Measurements from ENCODE around the gene CYBA. TPM values are rescaled to one million over a fixed set of nuclear protein-coding genes. Genes with fewer than 3 reads are reported as not detected.

CYBA gene
- total and polyA plus RNA-seq, 7 experiments from 2014 or later: 240 to 537 (median 454) TPM

DNA sequence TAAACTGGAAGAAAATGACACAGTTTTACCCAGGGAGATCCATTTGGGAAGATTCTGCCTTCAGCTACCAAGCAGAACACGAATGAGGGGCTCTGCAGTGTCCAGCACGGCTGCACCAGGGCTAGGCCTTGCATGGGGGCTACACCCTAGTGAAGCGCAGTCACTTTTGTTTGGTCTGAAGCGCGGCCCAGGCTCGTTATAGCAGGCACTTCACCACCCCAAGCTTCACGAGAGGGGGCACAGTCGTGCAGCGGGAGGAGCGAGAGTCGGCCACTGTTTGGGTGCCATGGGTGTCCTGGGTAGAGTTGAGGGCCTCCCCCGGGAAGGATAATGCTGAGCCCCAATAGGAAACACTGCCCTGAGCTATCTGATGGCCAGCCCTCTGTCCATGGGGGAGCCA, 34.1 kb downstream of the CYBA start:
- Mint-ChIP-seq H3K36me3 (peaks cover 0 to 21% (median 12%) of the 10 kb centered on the region in 5 donors), H3K4me1 (peaks cover 9 to 38% (median 26%) of the 10 kb centered on the region in 7 donors)
- POLR2A ChIA-PET: interaction anchor here (0.6 kb wide), 1 partner anchor 16 kb away, joined by 3 read pairs; no protein-coding TSS in a partner anchor

DNA sequence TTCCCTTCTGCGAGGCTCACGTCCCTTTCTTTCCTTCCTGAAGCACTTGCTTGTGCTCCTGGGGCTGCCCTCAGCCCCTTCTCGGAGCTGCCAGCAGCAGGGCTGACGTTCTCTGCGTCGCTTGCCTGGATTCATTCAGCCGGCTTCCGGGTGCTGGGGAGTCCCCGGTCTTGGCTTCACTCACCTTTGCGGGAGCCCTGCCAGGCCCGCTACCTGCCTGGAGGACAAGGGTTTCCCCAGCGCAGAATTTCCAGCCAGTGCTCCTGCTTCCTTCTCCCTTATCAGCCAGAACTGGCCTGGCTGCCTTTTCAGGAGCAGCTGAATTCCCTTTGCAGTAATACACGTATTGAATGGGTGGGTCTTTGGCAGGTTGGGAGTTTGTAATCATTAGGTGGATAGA, 34.5 kb downstream of the CYBA start:
- H3K9me3 Mint-ChIP-seq: no peaks in the 10 kb centered on the region
- Histone ChIP-seq H3K4me1 (ENCODE audit: control insufficient read depth in 2 of 2, insufficient read depth in 2 of 2, low read length in 2 of 2) (peaks cover 0 to 25% of the 10 kb centered on the region in 2 donors), H3K36me3 (ENCODE audit: control insufficient read depth in 2 of 3, insufficient read depth in 3 of 3, low read length in 3 of 3) (peaks cover 0 to 80% (median 4%) of the 10 kb centered on the region in 3 experiments), H3K27ac (ENCODE audit: low read depth, low read length) (no peak overlapping the region), H3K27me3 (ENCODE audit: control insufficient read depth in 2 of 2, insufficient read depth in 2 of 2, low read length in 2 of 2) (no peaks in the 10 kb centered on the region), H3K4me3 (ENCODE audit: low read length) (no peak overlapping the region), H3K9me3 (ENCODE audit: control insufficient read depth in 2 of 3, low read length in 3 of 3) (no peaks in the 10 kb centered on the region)
- no peaks in the 10 kb centered on the region for H3K27me3 Mint-ChIP-seq
- ATAC-seq (no peak), DNase-seq (no peak)
- H3K4me3 Mint-ChIP-seq: no peak overlapping the region
- ChIA-PET POLR2A (interaction anchor here (0.6 kb wide), 1 partner anchor 17 kb away, joined by 3 read pairs; no protein-coding TSS in a partner anchor), CTCF (interaction anchor here (0.9 kb wide), 1 partner anchor 894 kb away, joined by 4 read pairs; no protein-coding TSS in a partner anchor)
- peak overlapping the region in 3 of 9 donors; percentile 32 to 70 (median 38) for H3K27ac Mint-ChIP-seq
- peaks cover 0 to 22% (median 12%) of the 10 kb centered on the region in 5 donors for H3K36me3 Mint-ChIP-seq
- H3K4me1 Mint-ChIP-seq: peaks cover 9 to 38% (median 26%) of the 10 kb centered on the region in 7 donors
- intact Hi-C loops (cut with micrococcal nuclease): no loop called here

More for the DNA sequence above, 34.1 kb downstream of the CYBA start:
- CTCF ChIA-PET: interaction anchor here (0.9 kb wide), 1 partner anchor 894 kb away, joined by 4 read pairs; no protein-coding TSS in a partner anchor
- intact Hi-C loops (cut with micrococcal nuclease): no loop called here
- H3K27ac ChIP-seq (ENCODE audit: low read depth, low read length): no peak overlapping the region
- H3K4me3 Mint-ChIP-seq: no peak overlapping the region
- no peaks in the 10 kb centered on the region for H3K9me3 Mint-ChIP-seq
- H3K4me1 ChIP-seq (ENCODE audit: control insufficient read depth in 2 of 2, insufficient read depth in 2 of 2, low read length in 2 of 2): peaks cover 0 to 29% of the 10 kb centered on the region in 2 donors
- H3K27me3 ChIP-seq (ENCODE audit: control insufficient read depth in 2 of 2, insufficient read depth in 2 of 2, low read length in 2 of 2): no peaks in the 10 kb centered on the region
- H3K36me3 ChIP-seq (ENCODE audit: control insufficient read depth in 2 of 3, insufficient read depth in 3 of 3, low read length in 3 of 3): peaks cover 0 to 79% (median 4%) of the 10 kb centered on the region in 3 experiments
- H3K4me3 ChIP-seq (ENCODE audit: low read length): no peak overlapping the region
- H3K27me3 Mint-ChIP-seq: no peaks in the 10 kb centered on the region
- H3K27ac Mint-ChIP-seq: peak overlapping the region in 5 of 9 donors; percentile 32 to 70 (median 38)
- no peaks in the 10 kb centered on the region for H3K9me3 ChIP-seq (ENCODE audit: control insufficient read depth in 2 of 3, low read length in 3 of 3)
- DNase-seq (no peak), ATAC-seq (no peak)

- H3K36me3 Mint-ChIP-seq: peaks cover 0 to 32% (median 16%) of the 10 kb centered on the region in 5 donors
- Histone ChIP-seq H3K27me3 (ENCODE audit: control insufficient read depth in 2 of 2, insufficient read depth in 2 of 2, low read length in 2 of 2) (no peaks in the 10 kb centered on the region), H3K36me3 (ENCODE audit: control insufficient read depth in 2 of 3, insufficient read depth in 3 of 3, low read length in 3 of 3) (peaks cover 2 to 92% (median 9%) of the 10 kb centered on the region in 3 experiments), H3K4me3 (ENCODE audit: low read length) (no peak overlapping the region), H3K9me3 (ENCODE audit: control insufficient read depth in 2 of 3, low read length in 3 of 3) (no peaks in the 10 kb centered on the region), H3K27ac (ENCODE audit: low read depth, low read length) (no peak overlapping the region), H3K4me1 (ENCODE audit: control insufficient read depth in 2 of 2, insufficient read depth in 2 of 2, low read length in 2 of 2) (peaks cover 0 to 12% of the 10 kb centered on the region in 2 donors)
- no peaks in the 10 kb centered on the region for H3K9me3 Mint-ChIP-seq
- H3K4me3 Mint-ChIP-seq: no peak overlapping the region
- intact Hi-C loops (cut with micrococcal nuclease): no loop called here
- peak overlapping the region in 2 of 9 donors; percentile 8 to 54 for H3K27ac Mint-ChIP-seq
- ATAC-seq: no peak
- no peaks in the 10 kb centered on the region for H3K27me3 Mint-ChIP-seq
- CTCF ChIA-PET: no interaction called here
- POLR2A ChIA-PET: no interaction called here
- peaks cover 9 to 35% (median 24%) of the 10 kb centered on the region in 7 donors for H3K4me1 Mint-ChIP-seq
- no peak for DNase-seq
Observed at GRCh38 chr16:88614818-88615580, 35.9 kb downstream of the CYBA start.

GRCh38 chr16:88613911-88614817, 36.7 kb downstream of the CYBA start:
- intact Hi-C loops (cut with micrococcal nuclease): no loop called here
- H3K4me3 Mint-ChIP-seq: no peak overlapping the region
- peaks cover 4 to 27% (median 19%) of the 10 kb centered on the region in 7 donors for H3K4me1 Mint-ChIP-seq
- H3K27me3 ChIP-seq (ENCODE audit: control insufficient read depth in 2 of 2, insufficient read depth in 2 of 2, low read length in 2 of 2): no peaks in the 10 kb centered on the region
- ATAC-seq (no peak), DNase-seq (no peak)
- ChIA-PET CTCF (no interaction called here), POLR2A (no interaction called here)
- no peak overlapping the region for H3K27ac ChIP-seq (ENCODE audit: low read depth, low read length)
- no peak overlapping the region for H3K4me3 ChIP-seq (ENCODE audit: low read length)
- peaks cover 0 to 6% of the 10 kb centered on the region in 2 donors for H3K4me1 ChIP-seq (ENCODE audit: control insufficient read depth in 2 of 2, insufficient read depth in 2 of 2, low read length in 2 of 2)
- H3K36me3 ChIP-seq (ENCODE audit: control insufficient read depth in 2 of 3, insufficient read depth in 3 of 3, low read length in 3 of 3): peaks cover 4 to 92% (median 12%) of the 10 kb centered on the region in 3 experiments
- H3K36me3 Mint-ChIP-seq: peaks cover 0 to 36% (median 16%) of the 10 kb centered on the region in 5 donors
- no peaks in the 10 kb centered on the region for H3K9me3 Mint-ChIP-seq
- H3K9me3 ChIP-seq (ENCODE audit: control insufficient read depth in 2 of 3, low read length in 3 of 3): no peaks in the 10 kb centered on the region
- H3K27ac Mint-ChIP-seq: peak overlapping the region in 2 of 9 donors; percentile 29 to 56
- no peaks in the 10 kb centered on the region for H3K27me3 Mint-ChIP-seq

- H3K4me3 ChIP-seq (ENCODE audit: low read length): no peak overlapping the region
- CTCF ChIA-PET: no interaction called here
- H3K4me1 ChIP-seq (ENCODE audit: control insufficient read depth in 2 of 2, insufficient read depth in 2 of 2, low read length in 2 of 2): no peaks in the 10 kb centered on the region
- H3K9me3 Mint-ChIP-seq: no peaks in the 10 kb centered on the region
- no peak overlapping the region for H3K4me3 Mint-ChIP-seq
- intact Hi-C loops (cut with micrococcal nuclease): no loop called here
- H3K36me3 Mint-ChIP-seq: peaks cover 0 to 36% (median 20%) of the 10 kb centered on the region in 5 donors
- no peak overlapping the region for H3K27ac ChIP-seq (ENCODE audit: low read depth, low read length)
- no peaks in the 10 kb centered on the region for H3K9me3 ChIP-seq (ENCODE audit: control insufficient read depth in 2 of 3, low read length in 3 of 3)
- peaks cover 4 to 91% (median 12%) of the 10 kb centered on the region in 3 experiments for H3K36me3 ChIP-seq (ENCODE audit: control insufficient read depth in 2 of 3, insufficient read depth in 3 of 3, low read length in 3 of 3)
- H3K27ac Mint-ChIP-seq: no peak overlapping the region
- peaks cover 0 to 20% (median 15%) of the 10 kb centered on the region in 7 donors for H3K4me1 Mint-ChIP-seq
- DNase-seq (no peak), ATAC-seq (no peak)
- H3K27me3 Mint-ChIP-seq: no peaks in the 10 kb centered on the region
- POLR2A ChIA-PET: no interaction called here
- no peaks in the 10 kb centered on the region for H3K27me3 ChIP-seq (ENCODE audit: control insufficient read depth in 2 of 2, insufficient read depth in 2 of 2, low read length in 2 of 2)
Observed at GRCh38 chr16:88613293-88613692, 37.6 kb downstream of the CYBA start.

DNA sequence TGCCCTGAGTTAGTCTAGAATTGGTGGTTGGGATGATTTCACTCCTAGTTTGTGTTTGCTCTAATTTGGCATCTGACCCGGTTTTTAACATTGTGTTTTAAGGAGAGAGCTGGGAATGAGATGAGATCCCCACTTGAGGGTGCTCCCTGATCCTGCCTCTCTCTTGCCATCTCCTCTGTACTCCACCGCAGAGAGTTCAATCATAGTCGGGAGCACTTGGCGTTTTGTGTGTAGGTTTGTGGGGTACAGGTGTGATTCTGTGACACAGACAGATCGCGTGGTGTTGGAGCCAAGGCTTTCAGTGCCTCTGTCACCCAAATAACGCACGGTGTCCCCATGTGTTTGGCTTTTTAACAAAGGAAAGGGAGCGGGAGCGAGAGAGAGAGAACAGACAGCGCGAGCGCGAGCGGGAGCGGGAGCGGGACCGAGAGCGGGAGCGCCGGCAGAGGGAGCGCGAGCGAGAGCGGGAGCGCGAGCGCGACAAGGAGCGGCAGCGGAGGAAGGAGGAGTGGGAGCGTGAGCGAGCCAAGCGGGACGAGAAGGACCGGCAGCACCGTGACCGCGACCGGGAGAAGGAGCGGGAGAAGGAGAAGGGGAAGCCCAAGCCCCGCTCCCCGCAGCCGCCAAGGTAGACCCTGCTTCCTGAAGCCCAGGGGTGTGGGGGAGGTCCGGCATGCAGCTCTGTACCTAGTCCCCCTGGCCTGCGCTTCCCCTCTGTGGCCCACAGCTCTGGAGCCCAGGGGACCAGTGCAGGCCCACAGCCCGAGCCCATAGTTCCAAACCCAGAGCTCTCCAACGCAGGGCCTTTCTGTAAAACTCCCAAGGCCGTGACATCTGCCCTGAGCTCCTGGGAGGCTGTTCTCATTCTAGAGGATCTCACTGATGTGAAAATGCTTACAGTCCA, 39.7 kb downstream of the CYBA start:
- POLR2A ChIA-PET: no interaction called here
- Histone ChIP-seq H3K27me3 (ENCODE audit: control insufficient read depth in 2 of 2, insufficient read depth in 2 of 2, low read length in 2 of 2) (no peaks in the 10 kb centered on the region), H3K27ac (ENCODE audit: low read depth, low read length) (no peak overlapping the region), H3K9me3 (ENCODE audit: control insufficient read depth in 2 of 3, low read length in 3 of 3) (no peaks in the 10 kb centered on the region), H3K4me1 (ENCODE audit: control insufficient read depth in 2 of 2, insufficient read depth in 2 of 2, low read length in 2 of 2) (no peaks in the 10 kb centered on the region), H3K4me3 (ENCODE audit: low read length) (no peak overlapping the region), H3K36me3 (ENCODE audit: control insufficient read depth in 2 of 3, insufficient read depth in 3 of 3, low read length in 3 of 3) (peaks cover 5 to 86% (median 12%) of the 10 kb centered on the region in 3 experiments)
- Mint-ChIP-seq H3K4me1 (peaks cover 0 to 26% (median 16%) of the 10 kb centered on the region in 7 donors), H3K9me3 (no peaks in the 10 kb centered on the region), H3K4me3 (no peak overlapping the region), H3K27me3 (no peaks in the 10 kb centered on the region), H3K27ac (no peak overlapping the region), H3K36me3 (peaks cover 0 to 41% (median 25%) of the 10 kb centered on the region in 5 donors)
- ATAC-seq (no peak), DNase-seq (no peak)
- intact Hi-C loops (cut with micrococcal nuclease): no loop called here
- CTCF ChIA-PET: no interaction called here

Measured in naive thymus-derived CD4-positive, alpha-beta T cell (primary cell).